RPMI8226 (cell line): Measurements from ENCODE around the gene C1QTNF1.

Source experiments
- DNase-seq: peaks from one replicate; pipeline ENCODE4 v3.0.0-alpha.2; 2015

Gene C1QTNF1

DNA sequence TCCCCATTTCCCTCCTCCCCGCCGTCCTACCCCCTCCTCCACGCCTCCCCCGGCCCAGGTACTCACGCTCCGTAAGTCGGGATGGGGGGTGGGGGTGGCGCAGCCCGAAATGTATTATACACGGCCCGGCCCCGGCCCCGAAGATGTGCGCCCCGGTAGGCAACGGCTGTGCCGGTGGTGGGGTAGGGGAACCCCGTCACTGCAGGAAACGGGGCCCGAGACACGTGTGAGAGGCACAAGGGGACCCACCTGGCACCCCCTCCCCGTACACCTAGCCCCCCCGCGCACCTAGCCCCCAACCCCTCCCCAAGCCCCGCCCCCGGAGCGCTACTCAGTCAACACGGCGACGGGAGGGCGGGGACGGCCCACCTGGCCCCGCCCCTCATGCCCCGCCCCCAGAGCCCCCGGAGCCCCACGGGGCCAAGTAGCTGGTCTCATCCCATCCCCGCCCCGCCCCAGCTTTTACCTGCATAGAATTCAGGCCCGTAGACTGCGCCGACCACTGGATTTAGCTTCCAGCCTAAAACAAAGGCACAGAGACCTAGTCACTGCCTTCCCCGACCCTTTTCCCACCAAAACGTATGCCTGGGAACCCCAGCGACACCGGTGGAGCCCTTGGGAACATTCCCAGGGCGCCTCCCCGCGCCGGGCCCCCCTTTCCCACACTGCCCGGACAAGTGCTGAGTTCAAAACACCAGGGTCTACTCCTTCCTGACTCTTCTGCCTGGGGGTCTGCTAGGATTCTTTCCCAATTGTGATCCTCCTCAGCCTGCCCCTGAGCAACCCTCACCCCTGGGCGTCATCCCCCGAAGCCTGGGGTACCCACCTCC is 73.5 kb downstream of the C1QTNF1 start:
- DNase-seq, result no peak

DNA sequence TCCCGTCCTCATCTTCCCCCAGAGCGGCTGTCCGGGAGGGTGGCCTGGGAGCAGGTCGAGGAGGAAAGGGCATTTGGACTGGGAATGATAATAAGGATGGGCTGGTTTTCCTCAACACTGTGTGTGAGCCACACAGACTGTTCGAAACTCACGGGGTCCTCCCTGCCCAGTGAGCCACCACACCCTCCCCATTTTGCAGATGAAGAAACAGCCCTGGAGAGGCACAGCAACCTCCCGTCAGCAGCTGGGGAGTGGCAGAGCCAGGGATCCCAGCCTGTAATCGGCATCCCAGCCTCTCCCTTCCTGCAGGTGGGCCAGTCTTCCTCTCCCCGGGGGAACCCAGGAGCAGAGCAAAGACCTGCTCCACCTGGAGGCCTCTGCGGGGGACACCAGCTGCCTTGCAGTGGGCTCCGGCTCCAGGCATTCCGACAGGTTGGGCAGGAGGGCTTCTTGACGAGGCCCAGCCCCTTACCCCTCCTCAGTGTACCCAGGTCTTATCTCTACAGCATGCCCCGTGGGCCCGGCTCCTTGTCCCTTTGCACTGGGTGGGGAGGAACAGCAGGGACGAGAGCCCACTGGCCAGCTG is 74.4 kb downstream of the C1QTNF1 start:
- no peak for DNase-seq
